ENCODE results near the gene AKR7A2. TPM values are rescaled to one million over a fixed set of nuclear protein-coding genes. Genes with fewer than 3 reads are reported as not detected.
"Not testable (repeated sequence)": the region's sequence is repeated elsewhere in the genome, so short reads cannot be mapped to it uniquely, and the experiment has no call there.

AKR7A2 gene
- total RNA-seq, 4 donors from 2014 or later: 51.6 to 73.6 (median 59.0) TPM

GRCh38 chr1:19272064-19272463 is 39.9 kb downstream of the AKR7A2 start:
- ATAC-seq (ENCODE audit: low FRiP score) (no peak), DNase-seq (ENCODE audit: low spot score) (no peak)
- TF ChIP-seq CTCF (IDR thresholded peaks at IDR 0.05): no peak

GRCh38 chr1:19270343-19270730 is 41.6 kb downstream of the AKR7A2 start:
- DNase-seq (ENCODE audit: low spot score); ATAC-seq (ENCODE audit: low FRiP score): not testable (repeated sequence)

DNA sequence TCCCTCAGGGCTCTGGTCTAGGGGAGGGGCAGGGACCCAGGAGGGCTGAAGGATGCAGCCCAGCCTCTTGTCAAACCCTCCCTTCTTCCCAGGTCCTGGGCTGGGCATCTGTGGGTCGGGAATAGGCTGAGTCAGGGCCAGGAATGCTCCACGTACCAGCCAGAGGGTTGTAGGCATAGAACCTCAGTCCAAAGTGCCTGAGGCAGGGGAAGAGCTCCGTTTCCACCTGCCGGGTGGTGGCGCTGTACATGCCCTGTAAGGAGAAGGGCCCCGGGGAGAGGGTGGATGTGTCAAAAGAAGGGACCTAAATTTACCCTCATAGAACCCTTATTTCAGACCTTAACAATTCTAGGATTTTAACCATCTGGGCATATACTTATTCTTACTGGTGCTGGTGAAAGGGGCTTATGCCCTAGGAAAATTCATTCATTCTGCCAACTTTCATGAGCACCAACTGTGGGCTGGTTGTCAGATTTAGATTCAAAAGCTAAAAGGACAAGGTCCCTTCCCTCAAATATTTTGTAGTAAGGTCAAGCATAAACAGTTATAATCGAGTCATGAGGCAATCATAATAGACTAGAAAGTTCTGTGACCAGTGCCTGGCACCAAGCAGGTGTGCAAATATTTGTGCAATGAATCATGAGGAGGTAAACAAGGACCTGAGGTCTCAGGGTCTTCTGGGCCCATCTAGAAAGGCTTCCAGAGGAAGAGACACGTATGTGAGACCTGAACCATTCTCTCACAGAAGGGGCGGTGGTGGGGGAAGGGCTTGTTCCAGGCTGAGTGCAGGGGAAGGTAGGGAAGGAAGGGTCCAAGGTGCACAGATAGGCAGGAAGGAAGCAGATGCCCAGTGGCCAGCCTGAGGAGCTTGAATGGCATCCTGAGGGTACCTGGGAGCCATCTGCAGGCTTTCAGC is 42.3 kb downstream of the AKR7A2 start:
- ATAC-seq (ENCODE audit: low FRiP score); DNase-seq (ENCODE audit: low spot score): not testable (repeated sequence)

- ATAC-seq (ENCODE audit: low FRiP score): no peak
- no peak for DNase-seq (ENCODE audit: low spot score)
- no peak for TF ChIP-seq CTCF (IDR thresholded peaks at IDR 0.05)
These were observed 43.5 kb downstream of the AKR7A2 start for GRCh38 chr1:19268445-19268844.

GRCh38 chr1:19262744-19263143 is 49.2 kb downstream of the AKR7A2 start:
- no peak for ATAC-seq (ENCODE audit: low FRiP score)
- no peak for DNase-seq (ENCODE audit: low spot score)
- TF ChIP-seq CTCF (IDR thresholded peaks at IDR 0.05): no peak

DNA sequence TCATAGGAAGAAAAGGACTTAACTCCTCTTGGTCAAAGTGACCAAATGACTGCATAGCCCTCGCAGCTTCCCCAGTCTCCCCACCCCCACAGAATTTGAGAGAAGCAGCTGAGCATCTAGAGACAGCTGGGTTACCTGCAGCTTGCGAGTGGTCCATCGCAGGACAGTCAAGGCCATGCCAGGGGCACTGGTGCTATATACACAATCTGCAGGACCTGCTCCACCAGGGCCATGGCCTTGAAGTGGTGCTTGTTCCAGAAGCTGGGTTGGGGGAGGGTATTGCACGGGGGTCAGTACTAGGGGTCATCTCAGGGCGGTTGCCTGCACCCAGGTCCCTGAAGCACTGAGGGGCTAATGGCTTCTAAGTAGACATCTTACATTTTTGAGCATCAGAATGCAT is 49.9 kb downstream of the AKR7A2 start:
- no peak for TF ChIP-seq CTCF (IDR thresholded peaks at IDR 0.05)
- ATAC-seq (ENCODE audit: low FRiP score): no peak

GRCh38 chr1:19260211-19261138 is 51.5 kb downstream of the AKR7A2 start:
- DNase-seq (ENCODE audit: low spot score) (no peak), ATAC-seq (ENCODE audit: low FRiP score) (no peak)
- TF ChIP-seq CTCF (IDR thresholded peaks at IDR 0.05): no peak

More for the DNA sequence above, 49.9 kb downstream of the AKR7A2 start:
- no peak for DNase-seq (ENCODE audit: low spot score)

Measured in omental fat pad (tissue), 4 donors.